IPS DF 6.9 (cell line): Measurements from ENCODE around the gene RNMT.
"Not testable (repeated sequence)": the region's sequence is repeated elsewhere in the genome, so short reads cannot be mapped to it uniquely, and the experiment has no call there.

ENCODE experiments used
- DNase-seq: peaks from one replicate; pipeline ENCODE4 v3.0.0-alpha.2; 2013; ENCODE audit warnings: low read depth, low spot score
- H3K27ac ChIP-seq: one replicate; pipeline ENCODE4 v1.5.1; 2013; ENCODE audit warnings: low read length, control low read depth
- H3K27me3 ChIP-seq: 2 replicates; pipeline ENCODE4 v1.6.1; 2013; ENCODE audit warnings: mild to moderate bottlenecking, low read length; ENCODE audit not compliant: control insufficient read depth, insufficient read depth
- H3K36me3 ChIP-seq: 2 replicates; pipeline ENCODE4 v1.6.1; 2013; ENCODE audit warnings: low read length; ENCODE audit not compliant: control insufficient read depth, insufficient read depth
- H3K4me1 ChIP-seq: 2 replicates; pipeline ENCODE4 v1.6.1; 2013; ENCODE audit warnings: low read length; ENCODE audit not compliant: control insufficient read depth, insufficient read depth
- H3K4me3 ChIP-seq: 2 replicates; pipeline ENCODE4 v1.5.1; 2013; ENCODE audit warnings: mild to moderate bottlenecking, low read length
- H3K9me3 ChIP-seq: 2 replicates; pipeline ENCODE4 v1.6.1; 2013; ENCODE audit warnings: low read length, inconsistent platforms; ENCODE audit not compliant: control insufficient read depth, insufficient read depth
- WGBS: extraction: QIAGEN DNeasy Blood & Tissue Kit; methylation state at CpG from one replicate; pipeline ENCODE4 v1.1.7; 2013; ENCODE audit warnings: mixed read lengths, missing lambda C conversion rate; ENCODE audit not compliant: insufficient read length, insufficient coverage; 5-methylcytosine and 5-hydroxymethylcytosine counted together

Gene RNMT

GRCh38 chr18:13730481-13730880 lies 4.0 kb downstream of the RNMT start:
- Histone ChIP-seq H3K27ac (no peak overlapping the region), H3K4me3 (no peak overlapping the region), H3K27me3 (no peaks in the 10 kb centered on the region), H3K36me3 (no peaks in the 10 kb centered on the region), H3K9me3 (no peaks in the 10 kb centered on the region), H3K4me1 (no peaks in the 10 kb centered on the region)
- WGBS = no CpG with 5 or more reads among the region's 1 CpG
- DNase-seq = no peak

GRCh38 chr18:13735681-13736080 lies 9.2 kb downstream of the RNMT start:
- Histone ChIP-seq H3K36me3 (peaks cover 2% of the 10 kb centered on the region; the same call in 1 of the 2 replicates), H3K9me3 (no peaks in the 10 kb centered on the region), H3K27me3 (no peaks in the 10 kb centered on the region), H3K4me3 (no peak overlapping the region), H3K27ac (no peak overlapping the region), H3K4me1 (no peaks in the 10 kb centered on the region)
- no peak for DNase-seq
- no CpG with 5 or more reads among the region's 2 CpGs for WGBS

GRCh38 chr18:13745696-13746095 lies 19.2 kb downstream of the RNMT start:
- Histone ChIP-seq H3K9me3 (no peaks in the 10 kb centered on the region), H3K4me1 (no peaks in the 10 kb centered on the region), H3K27ac (no peak overlapping the region), H3K36me3 (peaks cover 15% of the 10 kb centered on the region; the same call in 1 of the 2 replicates), H3K27me3 (no peaks in the 10 kb centered on the region), H3K4me3 (no peak overlapping the region)
- WGBS = no CpG with 5 or more reads among the region's 3 CpGs
- no peak for DNase-seq

GRCh38 chr18:13746633-13747032 lies 20.2 kb downstream of the RNMT start:
- H3K27me3 ChIP-seq = no peaks in the 10 kb centered on the region
- H3K4me1 ChIP-seq = no peaks in the 10 kb centered on the region
- WGBS = no CpG with 5 or more reads among the region's 3 CpGs
- H3K9me3 ChIP-seq = no peaks in the 10 kb centered on the region
- no peak for DNase-seq
- H3K27ac ChIP-seq = no peak overlapping the region
- no peak overlapping the region for H3K4me3 ChIP-seq
- peaks cover 15% of the 10 kb centered on the region; the same call in 1 of the 2 replicates for H3K36me3 ChIP-seq

GRCh38 chr18:13751599-13751998 lies 25.1 kb downstream of the RNMT start:
- no CpG with 5 or more reads among the region's 3 CpGs for WGBS
- not testable (repeated sequence) for H3K27me3 ChIP-seq, H3K4me1 ChIP-seq, H3K27ac ChIP-seq, DNase-seq, H3K9me3 ChIP-seq, H3K4me3 ChIP-seq
- peaks cover 12% of the 10 kb centered on the region; the same call in 1 of the 2 replicates for H3K36me3 ChIP-seq

DNA sequence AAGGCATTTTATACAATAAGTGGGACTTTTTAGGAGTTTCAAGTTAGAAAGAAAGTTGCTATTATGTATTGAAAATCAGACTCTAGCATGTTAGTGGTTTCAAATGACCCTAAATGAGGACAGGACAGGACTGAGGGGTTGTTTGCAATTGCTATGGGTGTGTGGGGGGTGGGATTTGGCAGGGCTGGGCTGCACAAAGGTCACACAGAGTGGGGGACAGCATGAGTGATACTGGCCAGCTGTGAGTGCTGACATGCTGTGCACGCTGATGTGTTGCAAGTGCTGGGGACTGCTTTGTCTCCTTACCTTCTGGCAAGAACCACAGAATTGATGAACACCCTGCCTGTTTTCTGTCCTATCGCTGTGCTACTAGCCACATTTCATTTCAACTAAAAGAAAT lies 29.8 kb downstream of the RNMT start:
- H3K36me3 ChIP-seq = peaks cover 5% of the 10 kb centered on the region; the same call in 1 of the 2 replicates
- no peaks in the 10 kb centered on the region for H3K9me3 ChIP-seq
- H3K4me3 ChIP-seq = no peak overlapping the region
- no CpG with 5 or more reads among the region's 2 CpGs for WGBS
- H3K4me1 ChIP-seq = no peaks in the 10 kb centered on the region
- no peaks in the 10 kb centered on the region for H3K27me3 ChIP-seq
- no peak for DNase-seq
- H3K27ac ChIP-seq = no peak overlapping the region

- DNase-seq = no peak
- H3K9me3 ChIP-seq = no peaks in the 10 kb centered on the region
- no peak overlapping the region for H3K4me3 ChIP-seq
- H3K27me3 ChIP-seq = no peaks in the 10 kb centered on the region
- peaks cover 5% of the 10 kb centered on the region; the same call in 1 of the 2 replicates for H3K36me3 ChIP-seq
- H3K4me1 ChIP-seq = no peaks in the 10 kb centered on the region
- no peak overlapping the region for H3K27ac ChIP-seq
Measured at GRCh38 chr18:13756671-13757070, 30.2 kb downstream of the RNMT start.

DNA sequence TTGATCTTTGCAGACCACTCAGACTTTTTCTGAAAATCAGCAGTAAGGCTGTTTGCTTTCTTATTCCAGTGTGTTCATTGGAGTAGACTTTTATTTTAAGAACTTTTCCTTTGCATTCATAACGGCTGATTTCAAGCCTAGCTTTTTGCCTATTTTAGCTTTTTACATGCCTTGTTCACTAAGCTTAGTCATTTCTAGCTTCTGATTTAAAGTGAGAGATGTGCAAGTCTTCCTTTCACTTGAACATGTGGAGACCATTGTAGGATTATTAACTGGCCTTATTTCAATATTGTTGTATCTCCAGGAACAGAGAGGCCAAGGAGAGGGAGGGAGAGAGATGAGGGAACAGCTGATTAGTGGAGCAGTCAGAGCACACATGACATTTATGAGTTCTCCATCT lies 32.1 kb downstream of the RNMT start:
- Histone ChIP-seq H3K4me3 (no peak overlapping the region), H3K9me3 (no peaks in the 10 kb centered on the region), H3K27ac (no peak overlapping the region), H3K27me3 (no peaks in the 10 kb centered on the region), H3K36me3 (peaks cover 10% of the 10 kb centered on the region; the same call in 1 of the 2 replicates), H3K4me1 (no peaks in the 10 kb centered on the region)
- no CpG with 5 or more reads among the region's 1 CpG for WGBS
- DNase-seq = no peak

DNA sequence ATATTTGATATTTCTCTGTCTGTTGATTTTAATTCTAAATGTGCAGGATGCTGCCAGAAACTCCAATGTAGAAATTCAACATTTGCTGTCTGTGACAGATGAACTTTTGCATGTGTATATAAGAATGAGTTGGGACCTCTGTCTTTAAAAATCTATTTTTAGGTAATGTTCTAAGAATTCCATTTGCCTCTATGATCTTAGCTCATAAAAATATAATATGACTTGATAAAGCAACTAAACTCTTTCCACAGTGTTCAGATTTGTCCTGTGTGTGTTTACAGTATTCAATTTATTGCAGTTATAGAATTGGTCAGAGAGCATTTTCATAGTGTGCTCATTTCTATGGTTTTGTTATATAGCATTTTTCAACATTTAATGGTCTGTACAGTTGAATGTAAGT lies 33.6 kb downstream of the RNMT start:
- H3K27ac ChIP-seq = no peak overlapping the region
- H3K36me3 ChIP-seq = peaks cover 10% of the 10 kb centered on the region; the same call in 1 of the 2 replicates
- no peaks in the 10 kb centered on the region for H3K27me3 ChIP-seq
- no peaks in the 10 kb centered on the region for H3K4me1 ChIP-seq
- no peak for DNase-seq
- no peak overlapping the region for H3K4me3 ChIP-seq
- H3K9me3 ChIP-seq = no peaks in the 10 kb centered on the region

DNA sequence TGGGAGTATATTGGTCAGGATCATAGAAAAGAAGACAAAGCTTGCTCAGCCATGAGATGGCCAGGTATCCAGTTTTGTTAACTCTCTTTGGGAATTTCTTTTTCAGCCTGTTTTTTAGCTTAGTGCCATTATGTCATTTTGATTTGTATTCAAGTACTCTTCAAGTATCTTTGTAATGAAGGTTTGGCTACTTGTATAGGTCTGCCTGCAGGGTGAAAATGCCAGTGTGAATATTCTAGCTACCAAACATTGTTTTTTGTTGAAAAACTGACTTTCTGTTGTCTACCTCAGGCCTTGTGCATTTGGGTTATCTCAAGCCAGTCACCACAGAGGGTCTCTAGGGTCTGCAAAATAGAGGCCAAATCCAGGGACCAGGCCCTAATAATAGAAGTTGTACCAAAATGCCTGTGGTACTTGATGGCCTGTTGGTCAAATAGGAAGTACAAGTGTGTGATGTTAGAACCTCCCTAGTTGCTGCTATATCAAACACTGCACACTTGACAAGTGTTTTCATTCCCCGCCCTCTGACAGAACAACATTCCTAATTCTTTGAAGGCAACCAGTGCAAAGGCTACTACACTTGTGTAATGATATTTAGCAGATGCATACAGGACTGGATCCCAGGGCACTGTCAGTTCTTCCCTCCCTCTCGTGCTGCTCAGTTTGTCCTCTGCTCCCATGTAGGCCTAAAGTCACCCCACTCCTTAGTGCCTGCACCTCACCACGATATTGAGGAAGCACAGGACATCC lies 36.4 kb downstream of the RNMT start:
- no peaks in the 10 kb centered on the region for H3K4me1 ChIP-seq
- H3K36me3 ChIP-seq = peaks cover 5% of the 10 kb centered on the region; the same call in 1 of the 2 replicates
- no peak overlapping the region for H3K4me3 ChIP-seq
- H3K27me3 ChIP-seq = no peaks in the 10 kb centered on the region
- no peaks in the 10 kb centered on the region for H3K9me3 ChIP-seq
- no CpG with 5 or more reads among the region's 3 CpGs for WGBS
- no peak for DNase-seq
- H3K27ac ChIP-seq = no peak overlapping the region

DNA sequence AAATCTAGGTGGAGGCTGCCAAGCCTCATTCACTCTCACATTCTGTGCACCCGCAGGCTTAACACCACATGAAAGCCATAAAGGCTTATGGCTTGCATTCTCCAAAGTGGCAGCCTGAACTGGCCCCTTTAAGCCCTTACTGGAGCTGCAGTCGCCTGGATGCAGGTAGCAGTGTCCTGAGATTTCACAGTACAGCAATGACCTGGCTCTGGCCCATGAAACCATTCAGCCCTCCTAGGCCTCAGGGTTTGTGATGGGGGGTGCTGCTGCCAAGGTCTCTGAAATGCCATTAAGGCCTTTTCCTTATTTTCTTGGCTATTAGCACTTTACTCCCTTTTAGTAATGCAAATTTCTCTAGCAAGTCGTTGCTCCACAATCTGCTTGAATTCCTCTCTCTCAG lies 48.6 kb downstream of the RNMT start:
- Histone ChIP-seq H3K9me3 (no peaks in the 10 kb centered on the region), H3K36me3 (no peaks in the 10 kb centered on the region), H3K27ac (no peak overlapping the region), H3K4me3 (no peak overlapping the region), H3K27me3 (no peaks in the 10 kb centered on the region), H3K4me1 (peaks cover 2% of the 10 kb centered on the region; the same call in 1 of the 2 replicates)
- DNase-seq = no peak
- no CpG with 5 or more reads among the region's 3 CpGs for WGBS
